T-helper 1 cell treated with Interleukin-12 subunit alpha and Interleukin-12 subunit beta and Interleukin-4 antibody, amounts not matched to agents 30 μg/mL and 1 μg/mL, for 36 hours (primary cell): ENCODE data around the gene PDE6G.

Source experiments
- H3K27ac Mint-ChIP-seq: one replicate; pipeline ENCODE4 v1.8.0; 2021; ENCODE audit warnings: mild to moderate bottlenecking, mixed read lengths
- H3K27me3 Mint-ChIP-seq: one replicate; pipeline ENCODE4 v1.8.0; 2021; ENCODE audit warnings: low read depth, mixed read lengths
- H3K36me3 Mint-ChIP-seq: one replicate; pipeline ENCODE4 v1.8.0; 2021; ENCODE audit warnings: low read depth, mixed read lengths
- H3K4me1 Mint-ChIP-seq: one replicate; pipeline ENCODE4 v1.8.0; 2021; ENCODE audit warnings: low read depth, mixed read lengths
- H3K4me3 Mint-ChIP-seq: one replicate; pipeline ENCODE4 v1.8.0; 2021; ENCODE audit warnings: mild to moderate bottlenecking, moderate library complexity, mixed read lengths
- H3K9me3 Mint-ChIP-seq: one replicate; pipeline ENCODE4 v1.8.0; 2021; ENCODE audit warnings: mixed read lengths

PDE6G gene

GRCh38 chr17:81656835-81657234, 493 bp upstream of the PDE6G start:
- H3K9me3 Mint-ChIP-seq, result no peaks in the 10 kb centered on the region
- H3K4me3 Mint-ChIP-seq, result no peak overlapping the region
- peak overlapping the region; percentile 20 for H3K27ac Mint-ChIP-seq
- H3K27me3 Mint-ChIP-seq, result peaks cover 2% of the 10 kb centered on the region
- peaks cover 12% of the 10 kb centered on the region for H3K4me1 Mint-ChIP-seq
- peaks cover under 1% of the 10 kb centered on the region for H3K36me3 Mint-ChIP-seq

GRCh38 chr17:81655378-81656117, 794 bp downstream of the PDE6G start:
- peaks cover 3% of the 10 kb centered on the region for H3K36me3 Mint-ChIP-seq
- H3K27me3 Mint-ChIP-seq, result peaks cover 4% of the 10 kb centered on the region
- no peak overlapping the region for H3K27ac Mint-ChIP-seq
- no peaks in the 10 kb centered on the region for H3K9me3 Mint-ChIP-seq
- peaks cover 12% of the 10 kb centered on the region for H3K4me1 Mint-ChIP-seq
- H3K4me3 Mint-ChIP-seq, result no peak overlapping the region

GRCh38 chr17:81652906-81653771, 3.2 kb downstream of the PDE6G start:
- H3K4me3 Mint-ChIP-seq, result peak overlapping the region; percentile 87
- peaks cover 14% of the 10 kb centered on the region for H3K27me3 Mint-ChIP-seq
- H3K36me3 Mint-ChIP-seq, result peaks cover 3% of the 10 kb centered on the region
- peaks cover 12% of the 10 kb centered on the region for H3K4me1 Mint-ChIP-seq
- H3K27ac Mint-ChIP-seq, result peak overlapping the region; percentile 77
- H3K9me3 Mint-ChIP-seq, result no peaks in the 10 kb centered on the region

GRCh38 chr17:81651692-81652091, 4.7 kb downstream of the PDE6G start:
- Mint-ChIP-seq H3K4me1 (peaks cover 5% of the 10 kb centered on the region), H3K36me3 (peaks cover 3% of the 10 kb centered on the region), H3K9me3 (no peaks in the 10 kb centered on the region), H3K27ac (no peak overlapping the region), H3K4me3 (peak overlapping the region; percentile 30), H3K27me3 (peaks cover 25% of the 10 kb centered on the region)

GRCh38 chr17:81650951-81651350, 5.4 kb downstream of the PDE6G start:
- Mint-ChIP-seq H3K27ac (no peak overlapping the region), H3K4me3 (no peak overlapping the region), H3K27me3 (peaks cover 26% of the 10 kb centered on the region), H3K4me1 (peaks cover 5% of the 10 kb centered on the region), H3K36me3 (peaks cover 3% of the 10 kb centered on the region), H3K9me3 (no peaks in the 10 kb centered on the region)

- no peak overlapping the region for H3K4me3 Mint-ChIP-seq
- no peak overlapping the region for H3K27ac Mint-ChIP-seq
- peaks cover 26% of the 10 kb centered on the region for H3K27me3 Mint-ChIP-seq
- no peaks in the 10 kb centered on the region for H3K9me3 Mint-ChIP-seq
- H3K4me1 Mint-ChIP-seq, result peaks cover 5% of the 10 kb centered on the region
- peaks cover 3% of the 10 kb centered on the region for H3K36me3 Mint-ChIP-seq
These were observed 7.6 kb downstream of the PDE6G start for GRCh38 chr17:81648707-81649085.

- Mint-ChIP-seq H3K27me3 (peaks cover 26% of the 10 kb centered on the region), H3K4me1 (no peaks in the 10 kb centered on the region), H3K36me3 (peaks cover 3% of the 10 kb centered on the region), H3K4me3 (no peak overlapping the region), H3K9me3 (no peaks in the 10 kb centered on the region), H3K27ac (no peak overlapping the region)
These were observed 8.2 kb downstream of the PDE6G start for GRCh38 chr17:81648013-81648706.

GRCh38 chr17:81647640-81648012, 8.7 kb downstream of the PDE6G start:
- no peak overlapping the region for H3K4me3 Mint-ChIP-seq
- no peak overlapping the region for H3K27ac Mint-ChIP-seq
- peaks cover 3% of the 10 kb centered on the region for H3K36me3 Mint-ChIP-seq
- H3K27me3 Mint-ChIP-seq, result peaks cover 26% of the 10 kb centered on the region
- H3K4me1 Mint-ChIP-seq, result no peaks in the 10 kb centered on the region
- no peaks in the 10 kb centered on the region for H3K9me3 Mint-ChIP-seq

GRCh38 chr17:81646869-81647600, 9.3 kb downstream of the PDE6G start:
- Mint-ChIP-seq H3K36me3 (peaks cover 3% of the 10 kb centered on the region), H3K4me1 (no peaks in the 10 kb centered on the region), H3K27ac (no peak overlapping the region), H3K4me3 (no peak overlapping the region), H3K27me3 (peaks cover 26% of the 10 kb centered on the region), H3K9me3 (no peaks in the 10 kb centered on the region)

GRCh38 chr17:81644976-81645952, 11.1 kb downstream of the PDE6G start:
- H3K4me3 Mint-ChIP-seq, result no peak overlapping the region

GRCh38 chr17:81644496-81644895, 11.8 kb downstream of the PDE6G start:
- H3K4me1 Mint-ChIP-seq, result no peaks in the 10 kb centered on the region
- H3K27ac Mint-ChIP-seq, result no peak overlapping the region
- H3K27me3 Mint-ChIP-seq, result peaks cover 22% of the 10 kb centered on the region
- no peaks in the 10 kb centered on the region for H3K36me3 Mint-ChIP-seq
- no peak overlapping the region for H3K4me3 Mint-ChIP-seq
- no peaks in the 10 kb centered on the region for H3K9me3 Mint-ChIP-seq

More at GRCh38 chr17:81644976-81645952, 11.1 kb downstream of the PDE6G start:
- H3K4me1 Mint-ChIP-seq, result no peaks in the 10 kb centered on the region
- no peak overlapping the region for H3K27ac Mint-ChIP-seq
- H3K9me3 Mint-ChIP-seq, result no peaks in the 10 kb centered on the region
- peaks cover 22% of the 10 kb centered on the region for H3K27me3 Mint-ChIP-seq
- H3K36me3 Mint-ChIP-seq, result no peaks in the 10 kb centered on the region

GRCh38 chr17:81641825-81642489, 14.4 kb downstream of the PDE6G start:
- Mint-ChIP-seq H3K4me1 (no peaks in the 10 kb centered on the region), H3K27ac (no peak overlapping the region)

GRCh38 chr17:81640011-81640410, 16.3 kb downstream of the PDE6G start:
- H3K9me3 Mint-ChIP-seq, result no peaks in the 10 kb centered on the region
- H3K27ac Mint-ChIP-seq, result no peak overlapping the region
- H3K4me1 Mint-ChIP-seq, result peaks cover 8% of the 10 kb centered on the region
- H3K36me3 Mint-ChIP-seq, result peaks cover 4% of the 10 kb centered on the region
- no peaks in the 10 kb centered on the region for H3K27me3 Mint-ChIP-seq
- H3K4me3 Mint-ChIP-seq, result no peak overlapping the region

More at GRCh38 chr17:81641825-81642489, 14.4 kb downstream of the PDE6G start:
- peaks cover 3% of the 10 kb centered on the region for H3K27me3 Mint-ChIP-seq
- H3K9me3 Mint-ChIP-seq, result no peaks in the 10 kb centered on the region
- H3K4me3 Mint-ChIP-seq, result no peak overlapping the region
- no peaks in the 10 kb centered on the region for H3K36me3 Mint-ChIP-seq
